Right lobe of liver (tissue), 4 donors: ENCODE measurements around the gene ERBB4.

Experiments used
- CTCF ChIP-seq, 4 donors: fragments of 200-600 bp in 3 of 4; fragments of 450-650 bp in 1 of 4; IDR thresholded peaks; one replicate each; pipeline versions ENCODE4 v1.5.1 to v1.8.0; 2016 to 2022; ENCODE audit warnings: antibody characterized with exemption in 4 of 4, mild to moderate bottlenecking in 2 of 4
- POLR2A ChIP-seq: fragments of 450-650 bp; IDR thresholded peaks from one replicate; pipeline ENCODE4 v1.6.1; 2017; ENCODE audit warnings: antibody characterized with exemption, mild to moderate bottlenecking
- donor health status: DM: no; HTN: no; CAD: no.
- donor health status: DM: no; HTN: no; CAD: no.
- donor health status: DM: no; HTN: yes; CAD: no.

GRCh38 chr2:212367431-212367830, 171.2 kb downstream of the ERBB4 start:
- TF ChIP-seq POLR2A (no peak), CTCF (IDR thresholded peaks at IDR 0.05) (no peak)
